Measurements from ENCODE around the gene PEPD.

PEPD gene

GRCh38 chr19:33358408-33358807 lies 163.2 kb downstream of the PEPD start:
- H3K23ac ChIP-seq (ENCODE audit: low read length in 2 of 2) = no peak overlapping the region
- H3K9ac ChIP-seq (ENCODE audit: low read length) = no peak overlapping the region
- no peak overlapping the region for H3K14ac ChIP-seq (ENCODE audit: low read length in 2 of 2)
- no peak for DNase-seq
- H3K18ac ChIP-seq (ENCODE audit: low read depth in 1 of 2, low read length in 2 of 2) = no peak overlapping the region
- H3K79me1 ChIP-seq (replicated peaks; ENCODE audit: low read length, poor library complexity, severe bottlenecking) = no peaks in the 10 kb centered on the region
- no peak overlapping the region for H2BK12ac ChIP-seq (ENCODE audit: low read length in 2 of 2)
- no peak overlapping the region for H3K4me3 ChIP-seq (ENCODE audit: insufficient read depth in 1 of 2, low read depth in 1 of 2, low read length in 2 of 2)
- WGBS = 89% methylated on average over 6 of the region's 6 CpGs
- H2AFZ ChIP-seq (ENCODE audit: low read depth, low read length) = no peak overlapping the region
- peaks cover 12% of the 10 kb centered on the region for H3K9me3 ChIP-seq (ENCODE audit: control insufficient read depth, low read length)
- H3K4ac ChIP-seq (ENCODE audit: low read depth in 1 of 2, low read length in 2 of 2) = no peak overlapping the region
- H2AK5ac ChIP-seq (ENCODE audit: low read length, severe bottlenecking) = no peak overlapping the region
- H4K91ac ChIP-seq (ENCODE audit: low read length) = no peak overlapping the region
- H2BK5ac ChIP-seq (ENCODE audit: low read depth, low read length, poor library complexity, severe bottlenecking) = no peak overlapping the region
- H4K8ac ChIP-seq (ENCODE audit: low read length) = no peak overlapping the region
- no peak overlapping the region for H2BK120ac ChIP-seq (ENCODE audit: low read depth, low read length)
- no peaks in the 10 kb centered on the region for H3K36me3 ChIP-seq (ENCODE audit: control insufficient read depth in 1 of 2, insufficient read depth in 2 of 2, low read depth in 1 of 2, low read length in 2 of 2)
- peaks cover 29 to 34% of the 10 kb centered on the region in 2 experiments for H3K27me3 ChIP-seq (ENCODE audit: control insufficient read depth in 1 of 2, insufficient read depth in 1 of 2, low read length in 2 of 2)
- H3K4me1 ChIP-seq (ENCODE audit: control insufficient read depth, insufficient read depth, low read depth, low read length) = no peaks in the 10 kb centered on the region
- H3K27ac ChIP-seq (ENCODE audit: low read length, poor library complexity, severe bottlenecking) = no peak overlapping the region
- no peak overlapping the region for H2BK15ac ChIP-seq (ENCODE audit: low read depth, poor library complexity, severe bottlenecking)
- H3K4me2 ChIP-seq (ENCODE audit: low read length, poor library complexity, severe bottlenecking) = no peak overlapping the region

- Histone ChIP-seq H2BK120ac (ENCODE audit: low read depth, low read length) (no peak overlapping the region), H4K8ac (ENCODE audit: low read length) (no peak overlapping the region)
- 33% methylated on average over 1 of the region's 1 CpG for WGBS
Measured at GRCh38 chr19:33357556-33357955, 164.0 kb downstream of the PEPD start.

GRCh38 chr19:33355535-33355934 lies 166.1 kb downstream of the PEPD start:
- no peaks in the 10 kb centered on the region for H3K4me1 ChIP-seq (ENCODE audit: control insufficient read depth, insufficient read depth, low read depth, low read length)
- DNase-seq = no peak
- H3K4me3 ChIP-seq (ENCODE audit: insufficient read depth in 1 of 2, low read depth in 1 of 2, low read length in 2 of 2) = no peak overlapping the region
- no peak overlapping the region for H3K23ac ChIP-seq (ENCODE audit: low read length in 2 of 2)
- WGBS = 82% methylated on average over 1 of the region's 2 CpGs
- peaks cover 12% of the 10 kb centered on the region for H3K9me3 ChIP-seq (ENCODE audit: control insufficient read depth, low read length)
- H3K4me2 ChIP-seq (ENCODE audit: low read length, poor library complexity, severe bottlenecking) = no peak overlapping the region
- H2BK12ac ChIP-seq (ENCODE audit: low read length in 2 of 2) = no peak overlapping the region
- H3K79me1 ChIP-seq (replicated peaks; ENCODE audit: low read length, poor library complexity, severe bottlenecking) = no peaks in the 10 kb centered on the region
- H3K18ac ChIP-seq (ENCODE audit: low read depth in 1 of 2, low read length in 2 of 2) = no peak overlapping the region
- H4K91ac ChIP-seq (ENCODE audit: low read length) = no peak overlapping the region
- H3K9ac ChIP-seq (ENCODE audit: low read length) = no peak overlapping the region
- H2BK15ac ChIP-seq (ENCODE audit: low read depth, poor library complexity, severe bottlenecking) = no peak overlapping the region
- H3K27me3 ChIP-seq (ENCODE audit: control insufficient read depth in 1 of 2, insufficient read depth in 1 of 2, low read length in 2 of 2) = peaks cover 7 to 16% of the 10 kb centered on the region in 2 experiments
- no peak overlapping the region for H2AK5ac ChIP-seq (ENCODE audit: low read length, severe bottlenecking)
- no peak overlapping the region for H2BK120ac ChIP-seq (ENCODE audit: low read depth, low read length)
- H2BK5ac ChIP-seq (ENCODE audit: low read depth, low read length, poor library complexity, severe bottlenecking) = no peak overlapping the region
- H4K8ac ChIP-seq (ENCODE audit: low read length) = no peak overlapping the region
- no peak overlapping the region for H2AFZ ChIP-seq (ENCODE audit: low read depth, low read length)
- no peak overlapping the region for H3K27ac ChIP-seq (ENCODE audit: low read length, poor library complexity, severe bottlenecking)
- no peak overlapping the region for H3K4ac ChIP-seq (ENCODE audit: low read depth in 1 of 2, low read length in 2 of 2)
- H3K14ac ChIP-seq (ENCODE audit: low read length in 2 of 2) = no peak overlapping the region
- no peaks in the 10 kb centered on the region for H3K36me3 ChIP-seq (ENCODE audit: control insufficient read depth in 1 of 2, insufficient read depth in 2 of 2, low read depth in 1 of 2, low read length in 2 of 2)

More at GRCh38 chr19:33357556-33357955, 164.0 kb downstream of the PEPD start:
- H3K14ac ChIP-seq (ENCODE audit: low read length in 2 of 2) = no peak overlapping the region
- no peak overlapping the region for H4K91ac ChIP-seq (ENCODE audit: low read length)
- H3K4ac ChIP-seq (ENCODE audit: low read depth in 1 of 2, low read length in 2 of 2) = no peak overlapping the region
- no peak overlapping the region for H2BK5ac ChIP-seq (ENCODE audit: low read depth, low read length, poor library complexity, severe bottlenecking)
- H3K4me2 ChIP-seq (ENCODE audit: low read length, poor library complexity, severe bottlenecking) = no peak overlapping the region
- no peak for DNase-seq
- no peak overlapping the region for H3K27ac ChIP-seq (ENCODE audit: low read length, poor library complexity, severe bottlenecking)
- no peak overlapping the region for H3K4me3 ChIP-seq (ENCODE audit: insufficient read depth in 1 of 2, low read depth in 1 of 2, low read length in 2 of 2)
- no peaks in the 10 kb centered on the region for H3K79me1 ChIP-seq (replicated peaks; ENCODE audit: low read length, poor library complexity, severe bottlenecking)
- H3K23ac ChIP-seq (ENCODE audit: low read length in 2 of 2) = no peak overlapping the region
- no peak overlapping the region for H3K9ac ChIP-seq (ENCODE audit: low read length)
- no peak overlapping the region for H2BK12ac ChIP-seq (ENCODE audit: low read length in 2 of 2)
- H3K36me3 ChIP-seq (ENCODE audit: control insufficient read depth in 1 of 2, insufficient read depth in 2 of 2, low read depth in 1 of 2, low read length in 2 of 2) = no peaks in the 10 kb centered on the region
- H3K9me3 ChIP-seq (ENCODE audit: control insufficient read depth, low read length) = peaks cover 12% of the 10 kb centered on the region
- H3K27me3 ChIP-seq (ENCODE audit: control insufficient read depth in 1 of 2, insufficient read depth in 1 of 2, low read length in 2 of 2) = peaks cover 21 to 26% of the 10 kb centered on the region in 2 experiments
- no peak overlapping the region for H2AK5ac ChIP-seq (ENCODE audit: low read length, severe bottlenecking)
- H3K4me1 ChIP-seq (ENCODE audit: control insufficient read depth, insufficient read depth, low read depth, low read length) = no peaks in the 10 kb centered on the region
- no peak overlapping the region for H2BK15ac ChIP-seq (ENCODE audit: low read depth, poor library complexity, severe bottlenecking)
- no peak overlapping the region for H2AFZ ChIP-seq (ENCODE audit: low read depth, low read length)
- H3K18ac ChIP-seq (ENCODE audit: low read depth in 1 of 2, low read length in 2 of 2) = no peak overlapping the region

- WGBS = 81% methylated on average over 12 of the region's 12 CpGs
- Histone ChIP-seq H3K4me2 (ENCODE audit: low read length, poor library complexity, severe bottlenecking) (no peak overlapping the region), H3K4me3 (ENCODE audit: insufficient read depth in 1 of 2, low read depth in 1 of 2, low read length in 2 of 2) (peak overlapping the region in 1 of 2 experiments; percentile 35), H3K23ac (ENCODE audit: low read length in 2 of 2) (no peak overlapping the region), H2AFZ (ENCODE audit: low read depth, low read length) (no peak overlapping the region), H4K91ac (ENCODE audit: low read length) (no peak overlapping the region), H2BK12ac (ENCODE audit: low read length in 2 of 2) (no peak overlapping the region), H4K8ac (ENCODE audit: low read length) (no peak overlapping the region), H3K4ac (ENCODE audit: low read depth in 1 of 2, low read length in 2 of 2) (no peak overlapping the region), H2BK120ac (ENCODE audit: low read depth, low read length) (no peak overlapping the region), H3K4me1 (ENCODE audit: control insufficient read depth, insufficient read depth, low read depth, low read length) (no peaks in the 10 kb centered on the region), H2BK5ac (ENCODE audit: low read depth, low read length, poor library complexity, severe bottlenecking) (no peak overlapping the region), H3K18ac (ENCODE audit: low read depth in 1 of 2, low read length in 2 of 2) (no peak overlapping the region), H3K14ac (ENCODE audit: low read length in 2 of 2) (no peak overlapping the region), H2BK15ac (ENCODE audit: low read depth, poor library complexity, severe bottlenecking) (no peak overlapping the region), H3K27ac (ENCODE audit: low read length, poor library complexity, severe bottlenecking) (no peak overlapping the region), H3K36me3 (ENCODE audit: control insufficient read depth in 1 of 2, insufficient read depth in 2 of 2, low read depth in 1 of 2, low read length in 2 of 2) (no peaks in the 10 kb centered on the region), H2AK5ac (ENCODE audit: low read length, severe bottlenecking) (no peak overlapping the region), H3K9ac (ENCODE audit: low read length) (peak overlapping the region; percentile 21), H3K27me3 (ENCODE audit: control insufficient read depth in 1 of 2, insufficient read depth in 1 of 2, low read length in 2 of 2) (peaks cover 3 to 27% of the 10 kb centered on the region in 2 experiments), H3K9me3 (ENCODE audit: control insufficient read depth, low read length) (peaks cover 6% of the 10 kb centered on the region), H3K79me1 (replicated peaks; ENCODE audit: low read length, poor library complexity, severe bottlenecking) (no peaks in the 10 kb centered on the region)
- DNase-seq = no peak
Measured at GRCh38 chr19:33350538-33351309, 170.9 kb downstream of the PEPD start.

Data from mesenchymal stem cell (in vitro differentiated cells and primary cell).